ENCODE data around the gene TRIM16. TPM values are rescaled to one million over a fixed set of nuclear protein-coding genes. Genes with fewer than 3 reads are reported as not detected.
"Not testable (repeated sequence)": the region's sequence is repeated elsewhere in the genome, so short reads cannot be mapped to it uniquely, and the experiment has no call there.

The TRIM16 gene
- total RNA-seq, 3 donors from 2014 or later = 12.5 to 15.4 (median 13.3) TPM

- H3K9me3 ChIP-seq; H3K27ac ChIP-seq; intact Hi-C loops (cut with DNase I; ENCODE audit: low total_unique reads); H3K27me3 ChIP-seq; H3K4me1 ChIP-seq; H3K36me3 ChIP-seq; DNase-seq (ENCODE audit: low spot score in 2 of 2): not testable (repeated sequence)
- H3K4me3 ChIP-seq = peak within 1 kb of the TSS in 2 of 3 donors; percentile 35 to 47
Observed at GRCh38 chr17:15619331-15620058, 64.6 kb downstream of the TRIM16 start, which contains the start of gene FBXW10B. FBXW10B (minus strand) TSS chr17:15619704; CDS start chr17:15619512, 192 bp downstream.

GRCh38 chr17:15616828-15617227 lies 67.3 kb downstream of the TRIM16 start:
- H3K9me3 ChIP-seq; H3K27me3 ChIP-seq; H3K36me3 ChIP-seq; H3K27ac ChIP-seq; H3K4me3 ChIP-seq; DNase-seq (ENCODE audit: low spot score in 2 of 2); intact Hi-C loops (cut with DNase I; ENCODE audit: low total_unique reads); H3K4me1 ChIP-seq: not testable (repeated sequence)

- H3K36me3 ChIP-seq; H3K4me3 ChIP-seq; H3K27me3 ChIP-seq; H3K27ac ChIP-seq; H3K9me3 ChIP-seq; DNase-seq (ENCODE audit: low spot score in 2 of 2); intact Hi-C loops (cut with DNase I; ENCODE audit: low total_unique reads); H3K4me1 ChIP-seq: not testable (repeated sequence)
Observed at GRCh38 chr17:15615850-15616249, 68.3 kb downstream of the TRIM16 start.

GRCh38 chr17:15613111-15613510 lies 71.0 kb downstream of the TRIM16 start:
- H3K9me3 ChIP-seq; H3K27me3 ChIP-seq; DNase-seq (ENCODE audit: low spot score in 2 of 2); intact Hi-C loops (cut with DNase I; ENCODE audit: low total_unique reads); H3K4me1 ChIP-seq; H3K4me3 ChIP-seq; H3K27ac ChIP-seq; H3K36me3 ChIP-seq: not testable (repeated sequence)

GRCh38 chr17:15592960-15593359 lies 91.2 kb downstream of the TRIM16 start:
- H3K4me1 ChIP-seq; H3K4me3 ChIP-seq; H3K36me3 ChIP-seq; H3K27ac ChIP-seq; DNase-seq (ENCODE audit: low spot score in 2 of 2); H3K9me3 ChIP-seq; intact Hi-C loops (cut with DNase I; ENCODE audit: low total_unique reads); H3K27me3 ChIP-seq: not testable (repeated sequence)

- H3K27me3 ChIP-seq; H3K9me3 ChIP-seq; H3K4me1 ChIP-seq; H3K4me3 ChIP-seq; DNase-seq (ENCODE audit: low spot score in 2 of 2); H3K36me3 ChIP-seq; intact Hi-C loops (cut with DNase I; ENCODE audit: low total_unique reads): not testable (repeated sequence)
- H3K27ac ChIP-seq = peak overlapping the region; percentile 19 to 29
Observed at GRCh38 chr17:15591986-15592385, 92.1 kb downstream of the TRIM16 start.

GRCh38 chr17:15590844-15591243 lies 93.3 kb downstream of the TRIM16 start:
- H3K27me3 ChIP-seq; DNase-seq (ENCODE audit: low spot score in 2 of 2); H3K27ac ChIP-seq; H3K9me3 ChIP-seq; H3K4me3 ChIP-seq; H3K4me1 ChIP-seq; H3K36me3 ChIP-seq; intact Hi-C loops (cut with DNase I; ENCODE audit: low total_unique reads): not testable (repeated sequence)

GRCh38 chr17:15589544-15590536 lies 94.3 kb downstream of the TRIM16 start:
- intact Hi-C loops (cut with DNase I; ENCODE audit: low total_unique reads); H3K9me3 ChIP-seq; H3K36me3 ChIP-seq; H3K27ac ChIP-seq; H3K27me3 ChIP-seq; H3K4me3 ChIP-seq; H3K4me1 ChIP-seq; DNase-seq (ENCODE audit: low spot score in 2 of 2): not testable (repeated sequence)

GRCh38 chr17:15588017-15588416 lies 96.1 kb downstream of the TRIM16 start:
- intact Hi-C loops (cut with DNase I; ENCODE audit: low total_unique reads); H3K27me3 ChIP-seq: not testable (repeated sequence)

GRCh38 chr17:15583313-15583712 lies 100.8 kb downstream of the TRIM16 start:
- H3K9me3 ChIP-seq = not testable (repeated sequence)

More at GRCh38 chr17:15588017-15588416, 96.1 kb downstream of the TRIM16 start:
- H3K36me3 ChIP-seq; H3K27ac ChIP-seq; H3K4me3 ChIP-seq; H3K9me3 ChIP-seq; H3K4me1 ChIP-seq; DNase-seq (ENCODE audit: low spot score in 2 of 2): not testable (repeated sequence)

GRCh38 chr17:15581462-15581861 lies 102.6 kb downstream of the TRIM16 start:
- H3K36me3 ChIP-seq; H3K9me3 ChIP-seq; H3K4me3 ChIP-seq; H3K27ac ChIP-seq; intact Hi-C loops (cut with DNase I; ENCODE audit: low total_unique reads); DNase-seq (ENCODE audit: low spot score in 2 of 2); H3K27me3 ChIP-seq; H3K4me1 ChIP-seq: not testable (repeated sequence)

More at GRCh38 chr17:15583313-15583712, 100.8 kb downstream of the TRIM16 start:
- DNase-seq (ENCODE audit: low spot score in 2 of 2); intact Hi-C loops (cut with DNase I; ENCODE audit: low total_unique reads); H3K27me3 ChIP-seq; H3K36me3 ChIP-seq; H3K4me3 ChIP-seq; H3K4me1 ChIP-seq; H3K27ac ChIP-seq: not testable (repeated sequence)

All from breast epithelium (tissue), 4 donors.